IMR-90 (cell line): ENCODE measurements around the gene BCL2L12. TPM values are rescaled to one million over a fixed set of nuclear protein-coding genes. Genes with fewer than 3 reads are reported as not detected.

Experiments used
- ATAC-seq: fragments of 200-7000 bp; cut with Tn5 transposase; 2 replicates; pipeline ENCODE4 v1.9.1; 2020; ENCODE audit warnings: low read depth, mild to moderate bottlenecking, moderate library complexity
- BruUV-seq: library from RNA; stranded (reverse); fragments of 400-500 nt; replicated peaks from 2 replicates; lab custom pipeline; 2021; lab: Mats Ljungman, UMichigan
- CTCF ChIA-PET: fragments of 300-600 bp; formaldehyde crosslinking; extraction: SDS; loops from one replicate; lab custom pipeline; 2021; ENCODE audit warnings: antibody characterized with exemption; lab: Yijun Ruan, JAX
- POLR2A ChIA-PET: fragments of 300-600 bp; sonication (Branson Sonifier 250); formaldehyde crosslinking; loops from one replicate; lab custom pipeline; 2022; ENCODE audit warnings: antibody characterized with exemption; ENCODE audit not compliant: unreplicated experiment; lab: Charles Lee
- DNase-seq: peaks from one replicate; pipeline ENCODE4 v3.0.0; 2013
- H2AFZ ChIP-seq: replicated peaks from 2 replicates; pipeline ENCODE3; 2013; ENCODE audit warnings: low read length, mild to moderate bottlenecking; ENCODE audit not compliant: poor library complexity
- H2AK5ac ChIP-seq: 2 replicates; pipeline ENCODE4 v1.6.1; 2013; ENCODE audit warnings: low read depth, low read length, inconsistent platforms
- H2AK9ac ChIP-seq: replicated peaks from 2 replicates; pipeline ENCODE3; 2013; ENCODE audit warnings: mild to moderate bottlenecking, low read depth, low read length, moderate library complexity; ENCODE audit not compliant: poor library complexity
- H2BK120ac ChIP-seq: 2 replicates; pipeline ENCODE4 v1.6.1; 2013; ENCODE audit warnings: low read depth, low read length, inconsistent platforms
- H2BK15ac ChIP-seq: 3 replicates; pipeline ENCODE4 v1.6.1; 2013; ENCODE audit warnings: low read depth, low read length, inconsistent platforms
- H2BK20ac ChIP-seq: 2 replicates; pipeline ENCODE4 v1.6.1; 2013; ENCODE audit warnings: low read depth, mild to moderate bottlenecking, inconsistent platforms, low read length, moderate library complexity
- H2BK5ac ChIP-seq: 2 replicates; pipeline ENCODE4 v1.6.1; 2013; ENCODE audit warnings: mild to moderate bottlenecking, low read depth, low read length, inconsistent platforms; ENCODE audit not compliant: poor library complexity, severe bottlenecking
- H3K14ac ChIP-seq: replicated peaks from 2 replicates; pipeline ENCODE4 v1.6.1; 2013; ENCODE audit warnings: low read depth, low read length, inconsistent platforms
- H3K18ac ChIP-seq: 2 replicates; pipeline ENCODE4 v1.6.1; 2013; ENCODE audit warnings: low read depth, low read length, control low read depth
- H3K23ac ChIP-seq: 2 replicates; pipeline ENCODE4 v1.6.1; 2013; ENCODE audit warnings: low read depth, low read length, inconsistent platforms
- H3K27ac ChIP-seq: 2 replicates; pipeline ENCODE4 v1.5.1; 2013; ENCODE audit warnings: mild to moderate bottlenecking, control low read depth, low read length; ENCODE audit not compliant: insufficient read depth
- H3K27me3 ChIP-seq: 2 replicates; pipeline ENCODE4 v1.6.1; 2013; ENCODE audit warnings: low read length; ENCODE audit not compliant: control insufficient read depth, insufficient read depth
- H3K36me3 ChIP-seq: 2 replicates; pipeline ENCODE4 v1.6.1; 2013; ENCODE audit warnings: low read length, mixed read lengths; ENCODE audit not compliant: control insufficient read depth, insufficient read depth
- H3K4ac ChIP-seq: 2 replicates; pipeline ENCODE4 v1.6.1; 2013; ENCODE audit warnings: low read depth, low read length, inconsistent platforms
- H3K4me1 ChIP-seq: 2 replicates; pipeline ENCODE4 v1.6.1; 2013; ENCODE audit warnings: low read length, mixed read lengths; ENCODE audit not compliant: control insufficient read depth, insufficient read depth
- H3K4me2 ChIP-seq: 2 replicates; pipeline ENCODE4 v1.6.1; 2013; ENCODE audit warnings: low read depth, mild to moderate bottlenecking, control low read depth, low read length, moderate library complexity
- H3K4me3 ChIP-seq: 2 replicates; pipeline ENCODE4 v1.5.1; 2013; ENCODE audit warnings: low read depth, mild to moderate bottlenecking, control low read depth, low read length, moderate library complexity; ENCODE audit not compliant: insufficient read depth
- H3K56ac ChIP-seq: 2 replicates; pipeline ENCODE4 v1.6.1; 2013; ENCODE audit warnings: low read length, inconsistent platforms; ENCODE audit not compliant: insufficient read depth; ENCODE audit errors: extremely low read depth
- H3K79me1 ChIP-seq, 2 experiments: 2 replicates each; pipeline ENCODE4 v1.6.1; 2013; ENCODE audit warnings: low read length in 2 of 2, inconsistent platforms in 1 of 2, low read depth in 1 of 2
- H3K9ac ChIP-seq: 2 replicates; pipeline ENCODE4 v1.6.1; 2013; ENCODE audit warnings: low read depth, low read length, control low read depth
- H3K9me1 ChIP-seq: 2 replicates; pipeline ENCODE4 v1.6.1; 2013; ENCODE audit warnings: low read length, inconsistent platforms; ENCODE audit not compliant: insufficient read depth
- H3K9me3 ChIP-seq: 2 replicates; pipeline ENCODE4 v1.6.1; 2013; ENCODE audit warnings: low read length; ENCODE audit not compliant: control insufficient read depth, insufficient read depth
- H4K20me1 ChIP-seq: 2 replicates; pipeline ENCODE4 v1.6.1; 2013; ENCODE audit warnings: low read length, inconsistent platforms; ENCODE audit not compliant: insufficient read depth
- H4K5ac ChIP-seq: 2 replicates; pipeline ENCODE4 v1.6.1; 2013; ENCODE audit warnings: mild to moderate bottlenecking, low read depth, low read length, control low read depth
- H4K8ac ChIP-seq, 2 experiments: 2 replicates each; pipeline ENCODE4 v1.6.1; 2013; ENCODE audit warnings: low read depth in 2 of 2, low read length in 2 of 2, control low read depth in 1 of 2, inconsistent platforms in 1 of 2
- H4K91ac ChIP-seq: 2 replicates; pipeline ENCODE4 v1.6.1; 2013; ENCODE audit warnings: low read depth, low read length, inconsistent platforms; ENCODE audit not compliant: insufficient read depth
- CEBPB ChIP-seq: IDR thresholded peaks from 2 replicates; pipeline ENCODE4 v1.6.1; 2012; ENCODE audit warnings: low read depth, low read length, improper control_type of control experiment
- CHD1 ChIP-seq: IDR thresholded peaks from 2 replicates; pipeline ENCODE4 v1.6.1; 2012; ENCODE audit warnings: low read depth, low read length, improper control_type of control experiment
- CTCF ChIP-seq: conservative IDR thresholded peaks from 2 replicates; pipeline ENCODE4 v1.5.1; 2012; ENCODE audit warnings: mild to moderate bottlenecking, low read depth, low read length, improper control_type of control experiment
- FOS ChIP-seq: fragments of 150-350 bp; IDR thresholded peaks from 2 replicates; pipeline ENCODE4 v1.6.1; 2016; ENCODE audit warnings: low read depth, low read length
- MAFK ChIP-seq: IDR thresholded peaks from 2 replicates; pipeline ENCODE4 v1.6.1; 2012; ENCODE audit warnings: low read depth, low read length, improper control_type of control experiment
- MAZ ChIP-seq: IDR thresholded peaks from 2 replicates; pipeline ENCODE4 v1.6.1; 2012; ENCODE audit warnings: low read depth, mild to moderate bottlenecking, low read length, improper control_type of control experiment, moderate library complexity, borderline replicate concordance
- MXI1 ChIP-seq: IDR thresholded peaks from 2 replicates; pipeline ENCODE4 v1.6.1; 2012; ENCODE audit warnings: low read depth, mild to moderate bottlenecking, low read length, moderate library complexity, borderline replicate concordance
- POLR2A ChIP-seq: IDR thresholded peaks from 2 replicates; pipeline ENCODE4 v1.6.1; 2012; ENCODE audit warnings: mild to moderate bottlenecking, low read depth, low read length
- RAD21 ChIP-seq: IDR thresholded peaks from 2 replicates; pipeline ENCODE4 v1.6.1; 2012; ENCODE audit warnings: low read length, improper control_type of control experiment
- RCOR1 ChIP-seq: IDR thresholded peaks from 2 replicates; pipeline ENCODE4 v1.6.1; 2012; ENCODE audit warnings: mild to moderate bottlenecking, low read length, improper control_type of control experiment; ENCODE audit not compliant: insufficient replicate concordance
- USF2 ChIP-seq: fragments of 150-350 bp; IDR thresholded peaks from 2 replicates; pipeline ENCODE4 v1.6.1; 2017; ENCODE audit warnings: mild to moderate bottlenecking, antibody characterized with exemption, low read length, low read depth
- WGBS, 2 experiments: methylation state at CpG; one replicate each; pipeline versions ENCODE4 v1.1.5 to v1.1.7; 2013; ENCODE audit warnings: missing lambda C conversion rate in 2 of 2; ENCODE audit not compliant: insufficient read length in 1 of 2; ENCODE audit errors: extremely low coverage in 2 of 2; 5-methylcytosine and 5-hydroxymethylcytosine counted together
- dilution Hi-C: fragments of 300-500 bp; cut with HindIII; formaldehyde crosslinking; loops from one replicate; pipeline ENCODE4 v1.14.3; 2018; ENCODE audit warnings: low sequenced_read_pairs; ENCODE audit not compliant: unreplicated experiment
- in situ Hi-C: fragments of 300-500 bp; cut with MboI; formaldehyde crosslinking; loops from 3 replicates; pipeline ENCODE4 v1.14.3; 2019; ENCODE audit warnings: low sequenced_read_pairs, inconsistent platforms, mixed read lengths
- intact Hi-C: fragments of 100-400 bp; cut with micrococcal nuclease; formaldehyde crosslinking; loops from 2 replicates; pipeline ENCODE4 v1.10.0; 2022
- polyA plus RNA-seq, 3 experiments: library from polyadenylated mRNA; depleted of rRNA; stranded (reverse); fragments of >200 nt; gene quantifications; 2 replicates each; pipeline ENCODE4 v1.2.3, GENCODE V29; 2012; ENCODE audit warnings: low replicate concordance in 1 of 3
- total RNA-seq: library from RNA; depleted of rRNA; stranded (reverse); fragments of >200 nt; gene quantifications from 2 replicates; pipeline ENCODE4 v1.2.3, GENCODE V29; 2012

BCL2L12 gene
- total and polyA plus RNA-seq, 2 of the 4 experiments (the other 2 are of a cell fraction): 3.9 to 32.6 TPM

GRCh38 chr19:49658566-49659442 is 6.9 kb upstream of the BCL2L12 start:
- H2BK5ac ChIP-seq: no peak overlapping the region
- H3K18ac ChIP-seq: no peak overlapping the region
- BruUV-seq: no TSS peak
- H3K27ac ChIP-seq: no peak overlapping the region
- H3K4me1 ChIP-seq: no peaks in the 10 kb centered on the region
- H2AK5ac ChIP-seq: no peak overlapping the region
- H3K4me2 ChIP-seq: no peak overlapping the region
- no peak overlapping the region for H4K5ac ChIP-seq
- ChIA-PET CTCF (no interaction called here), POLR2A (no interaction called here)
- peaks cover 3% of the 10 kb centered on the region; the same call in 1 of the 2 replicates for H3K9me1 ChIP-seq
- H4K20me1 ChIP-seq: peaks cover 24% of the 10 kb centered on the region
- in situ Hi-C loops: no loop called here
- no peak overlapping the region for H2BK20ac ChIP-seq
- H3K36me3 ChIP-seq: peaks cover 77% of the 10 kb centered on the region
- no peak for ATAC-seq
- no peak overlapping the region for H2AFZ ChIP-seq
- no peak overlapping the region for H3K23ac ChIP-seq
- intact Hi-C loops: no loop called here
- WGBS, 2 experiments: 100% methylated on average over 3 of the region's 12 CpGs; no CpG with 5 or more reads in 1 of the 2 experiments
- no peak overlapping the region for H4K91ac ChIP-seq
- H2AK9ac ChIP-seq: no peak overlapping the region
- no peaks in the 10 kb centered on the region for H3K27me3 ChIP-seq
- H3K79me1 ChIP-seq: peaks cover 12 to 50% of the 10 kb centered on the region in 2 experiments; a peak in 2 of 4 replicates
- H4K8ac ChIP-seq: no peak overlapping the region
- H2BK15ac ChIP-seq: no peak overlapping the region
- no peak for DNase-seq
- no peak overlapping the region for H2BK120ac ChIP-seq
- no peak overlapping the region for H3K56ac ChIP-seq
- no peak overlapping the region for H3K9ac ChIP-seq
- H3K4me3 ChIP-seq: no peak overlapping the region
- no peaks in the 10 kb centered on the region for H3K9me3 ChIP-seq
- H3K14ac ChIP-seq: no peak overlapping the region
- dilution Hi-C loops: no loop called here
- no peak overlapping the region for H3K4ac ChIP-seq
- TF ChIP-seq MXI1 (no peak), MAZ (no peak), FOS (no peak), POLR2A (no peak), RAD21 (no peak), USF2 (no peak), RCOR1 (no peak), MAFK (no peak), CEBPB (no peak), CTCF (no peak), CHD1 (no peak)
